Brain pericyte (primary cell): Measurements from ENCODE around the gene IPCEF1.

Experiments
- DNase-seq: peaks from one replicate; pipeline ENCODE4 v3.0.0-alpha.2; 2012; ENCODE audit warnings: low read depth, low spot score

Gene IPCEF1

DNA sequence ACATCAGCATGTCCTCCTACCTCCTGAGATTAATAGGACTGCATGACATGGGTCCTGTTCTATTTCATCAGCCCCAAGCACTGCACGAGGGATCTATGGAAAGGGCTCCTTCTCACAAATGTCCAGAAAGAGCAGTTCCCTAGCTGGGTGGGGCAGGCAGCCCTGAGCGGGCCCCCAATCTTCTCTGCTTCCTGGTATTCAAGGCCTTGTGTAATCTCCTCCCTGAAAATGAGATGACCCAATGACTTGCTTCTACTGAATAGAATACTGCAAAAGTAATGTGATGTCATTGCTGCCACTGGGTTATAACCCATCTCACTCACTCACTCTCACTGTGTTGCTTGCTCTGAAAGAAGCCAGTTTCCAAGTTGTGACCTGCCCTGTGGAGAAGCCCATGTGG lies 191.1 kb downstream of the IPCEF1 start:
- no peak for DNase-seq

DNA sequence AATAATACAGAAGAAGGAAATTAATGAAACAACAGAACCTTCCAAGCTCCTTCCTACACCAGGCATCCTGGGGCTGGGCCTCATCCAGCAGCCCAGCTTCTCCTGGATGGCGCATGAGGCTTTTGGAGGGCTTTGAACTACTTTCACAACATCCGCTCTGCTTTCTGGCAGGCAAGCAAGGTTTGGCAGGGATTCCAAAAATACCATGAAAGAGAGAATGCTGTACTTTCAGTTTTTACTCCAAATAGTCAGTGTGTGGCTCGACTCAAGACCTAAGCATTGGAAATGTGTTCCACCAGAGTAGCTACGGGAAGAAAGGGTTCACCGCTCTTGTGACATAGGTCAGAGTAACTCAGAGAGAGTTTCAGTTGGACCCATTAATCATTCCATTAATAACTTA lies 192.2 kb downstream of the IPCEF1 start:
- peak; percentile 20 for DNase-seq

DNA sequence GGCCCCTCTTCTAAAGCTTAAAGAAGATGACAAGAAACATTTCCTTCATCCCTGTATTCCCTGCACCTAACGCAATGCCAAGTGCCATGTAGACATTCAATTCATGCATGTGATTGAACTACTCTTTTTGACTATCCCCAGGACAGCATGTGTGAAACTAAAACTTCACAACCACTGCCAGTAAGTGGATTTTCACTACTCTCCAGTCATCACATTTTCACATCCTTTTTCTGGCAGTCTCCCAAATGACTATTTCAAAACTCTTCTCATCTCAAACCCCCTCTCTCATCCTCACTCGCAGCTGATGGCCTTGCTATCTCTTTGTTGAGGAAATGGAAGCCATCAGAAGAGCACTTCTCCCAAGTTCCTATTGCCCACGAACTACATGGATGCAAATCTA lies 194.9 kb downstream of the IPCEF1 start:
- no peak for DNase-seq

DNA sequence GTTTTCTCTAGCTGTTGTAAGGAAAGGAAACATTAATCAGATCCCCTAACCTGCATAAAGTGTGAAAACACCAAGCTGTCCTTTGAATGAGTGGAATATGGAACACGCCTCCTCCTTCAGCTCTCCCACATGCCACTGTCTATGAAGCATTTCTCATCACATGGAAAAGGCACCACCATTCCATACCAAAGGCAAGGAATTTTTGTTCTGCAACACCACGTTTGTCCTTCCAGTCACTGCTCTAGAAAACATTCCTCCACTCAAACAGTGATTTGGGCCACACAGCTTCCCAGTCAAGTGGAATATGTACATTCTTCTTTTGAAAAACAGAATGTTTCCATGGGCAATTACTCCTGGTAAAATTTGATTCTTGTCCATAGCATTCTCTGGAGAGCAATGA lies 197.5 kb downstream of the IPCEF1 start:
- no peak for DNase-seq

DNA sequence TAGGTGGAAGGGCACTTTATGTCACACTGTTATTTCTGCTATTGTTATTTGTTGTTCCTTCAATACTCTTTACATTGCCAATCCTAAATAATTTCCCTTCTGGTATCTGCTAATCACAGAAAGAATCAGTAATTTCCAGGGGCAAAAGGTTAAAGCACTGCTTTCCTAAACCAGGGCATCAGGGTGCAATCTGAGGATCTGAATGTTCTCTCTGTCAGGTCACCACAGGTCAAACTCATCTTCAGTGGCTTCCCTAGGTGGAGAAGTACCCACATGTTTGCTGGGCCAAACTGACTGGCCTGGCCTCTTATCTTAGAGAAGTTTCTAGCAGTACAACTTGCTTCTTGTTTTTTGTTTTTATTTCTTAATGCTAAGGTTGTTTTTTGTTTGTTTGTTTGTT lies 198.9 kb downstream of the IPCEF1 start:
- no peak for DNase-seq

DNA sequence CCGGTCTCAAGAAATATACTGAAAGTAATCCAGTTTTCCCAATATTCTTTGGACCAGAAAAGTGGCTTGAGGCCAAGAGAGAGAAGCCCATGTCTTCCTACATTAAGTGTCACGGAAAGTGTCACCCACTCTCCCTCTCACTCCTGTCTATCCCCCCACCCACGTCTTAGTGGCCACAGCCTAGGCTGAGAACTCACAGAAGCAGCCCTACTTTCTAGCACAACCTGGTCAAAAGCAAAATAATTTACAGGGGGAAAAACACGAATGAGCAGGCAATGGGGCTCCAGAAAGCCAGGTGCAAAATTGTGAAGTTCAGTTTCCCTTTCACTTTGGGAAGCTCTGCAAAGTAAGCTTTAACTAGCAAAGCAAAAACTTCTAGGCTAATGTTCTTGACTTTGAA lies 199.5 kb downstream of the IPCEF1 start:
- DNase-seq, result no peak

DNA sequence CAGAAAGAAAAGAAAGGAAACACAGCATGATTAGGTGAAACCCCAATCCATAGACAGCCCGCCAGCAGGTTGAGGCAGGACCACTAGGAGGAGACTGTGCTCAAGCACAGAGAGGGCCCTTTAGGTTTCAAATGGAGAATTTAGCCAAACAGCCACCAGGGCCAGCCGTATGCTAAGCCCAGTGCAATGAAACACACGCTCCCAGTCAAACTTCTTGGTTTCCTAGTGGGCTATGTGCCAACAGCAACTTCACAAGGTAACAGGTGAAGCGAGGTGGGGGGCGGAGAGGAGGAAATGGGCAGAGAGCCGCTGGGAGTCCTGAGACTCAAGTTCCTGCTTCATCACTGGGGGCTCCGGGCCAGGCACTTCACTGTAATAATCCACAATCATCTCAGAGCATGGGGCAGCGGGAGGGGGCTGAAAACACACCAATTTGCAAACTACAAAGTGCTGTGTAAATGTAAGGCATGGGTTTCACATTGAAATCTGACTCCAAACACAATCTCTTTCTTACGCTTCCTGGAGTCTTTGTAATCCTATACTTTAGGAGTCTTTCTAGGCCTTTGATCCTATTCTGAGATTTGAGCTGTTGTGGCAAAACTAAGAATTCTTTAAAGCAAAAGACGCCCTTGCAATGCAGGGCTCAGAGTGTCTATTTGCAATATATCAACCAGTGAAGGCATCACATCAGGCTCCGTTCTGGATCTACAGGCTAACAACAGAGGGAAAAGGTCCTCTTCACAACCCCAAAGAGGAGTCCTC lies 200.3 kb downstream of the IPCEF1 start:
- no peak for DNase-seq

DNA sequence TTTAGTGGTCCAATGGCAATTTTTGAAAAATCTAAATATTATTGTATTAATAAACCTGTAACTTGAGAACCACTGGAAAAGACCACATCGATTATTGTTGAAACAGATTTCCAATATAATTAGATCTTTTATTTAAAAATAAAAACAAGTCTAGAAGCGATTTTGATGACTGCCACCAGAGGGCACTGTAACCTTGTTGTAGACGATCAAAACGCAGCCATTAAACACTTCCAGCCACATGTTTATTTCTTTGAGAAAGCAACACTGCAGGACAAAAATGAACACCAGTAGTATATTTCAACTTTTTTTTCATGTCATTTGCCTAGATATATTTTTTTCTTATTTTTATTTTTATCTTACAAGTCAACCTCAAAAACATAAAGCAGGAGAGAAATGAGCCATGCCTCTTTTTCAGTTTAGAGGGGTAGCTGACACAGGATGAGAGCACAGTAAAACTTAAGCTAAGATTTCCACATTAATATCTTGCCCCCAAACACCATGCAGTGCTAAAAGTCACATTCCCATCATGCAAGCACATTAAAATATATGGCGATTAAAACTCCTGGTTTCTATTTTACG lies 202.1 kb downstream of the IPCEF1 start:
- peak; percentile 30 for DNase-seq

DNA sequence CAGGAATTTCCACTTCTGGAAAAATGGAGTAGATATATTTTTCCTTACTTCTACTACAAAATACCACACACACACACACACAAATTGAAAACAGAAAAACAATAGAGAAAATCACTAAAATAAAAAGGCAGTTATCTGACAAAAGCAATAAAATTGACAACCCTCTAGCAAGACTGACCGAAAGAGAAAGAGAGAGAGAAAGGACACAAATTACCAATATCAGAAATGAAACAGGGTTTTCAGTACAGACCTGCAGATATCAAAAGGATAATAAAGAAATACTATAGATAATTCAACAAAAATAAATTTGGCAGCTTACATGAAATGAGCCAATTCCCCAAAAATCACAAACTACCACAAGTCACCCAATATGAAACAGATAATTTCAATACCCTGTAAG lies 212.8 kb downstream of the IPCEF1 start:
- DNase-seq, result no peak

DNA sequence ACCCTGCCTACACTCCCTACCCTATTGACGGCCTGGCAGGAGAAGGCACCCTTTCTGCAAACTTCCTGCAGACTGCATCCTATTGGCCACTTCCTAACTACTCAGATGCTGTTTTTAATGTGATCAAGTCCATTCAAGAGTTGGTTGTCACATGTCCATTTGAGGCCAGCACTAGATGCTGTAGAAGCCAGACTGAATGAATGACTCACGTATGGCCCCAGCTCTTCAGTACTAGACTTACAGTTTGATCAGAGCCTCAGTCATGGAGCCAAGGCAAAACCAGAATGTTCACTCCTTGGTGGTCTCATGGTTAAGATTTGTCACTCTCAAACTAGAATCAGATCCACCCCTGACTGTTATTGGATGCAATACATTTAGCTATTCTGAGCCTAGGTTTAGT lies 215.9 kb downstream of the IPCEF1 start:
- no peak for DNase-seq

DNA sequence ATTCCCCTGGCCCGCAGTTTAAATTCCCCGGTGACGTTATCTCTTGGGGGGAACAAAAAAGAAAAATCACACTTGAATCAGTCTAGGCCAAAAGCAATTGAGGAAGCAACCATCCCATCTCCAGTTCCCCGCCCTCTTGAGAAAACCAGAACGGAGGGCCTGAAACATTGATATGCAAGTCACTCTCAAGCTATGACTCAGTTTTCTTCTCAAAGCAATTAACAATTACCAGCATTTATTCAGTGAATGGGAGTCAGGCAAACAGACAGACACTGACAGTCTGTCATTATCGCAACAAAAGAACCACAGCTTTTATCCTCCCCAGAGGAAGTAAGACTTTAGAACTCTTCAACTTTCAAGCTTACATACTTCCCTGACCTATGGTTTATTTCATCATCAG lies 216.7 kb downstream of the IPCEF1 start:
- no peak for DNase-seq

DNA sequence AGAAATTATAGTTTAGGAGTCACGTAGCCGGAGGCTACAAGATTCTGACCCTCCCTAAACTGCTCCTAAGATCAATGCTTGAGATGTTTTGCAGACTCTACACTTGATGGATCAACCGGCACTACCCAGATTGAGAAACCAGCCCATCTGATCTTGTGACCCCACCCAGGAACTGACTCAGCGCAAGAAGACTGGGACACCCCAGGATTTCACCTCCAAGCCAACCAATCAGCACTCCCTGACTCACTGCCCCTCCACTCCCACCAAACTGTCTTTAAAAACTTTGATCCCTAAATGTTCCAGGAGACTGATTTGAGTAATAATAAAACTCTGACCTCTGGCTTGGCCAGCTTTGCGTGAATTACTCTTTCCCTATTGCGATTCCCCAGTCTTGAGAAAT lies 217.8 kb downstream of the IPCEF1 start:
- DNase-seq, result no peak

DNA sequence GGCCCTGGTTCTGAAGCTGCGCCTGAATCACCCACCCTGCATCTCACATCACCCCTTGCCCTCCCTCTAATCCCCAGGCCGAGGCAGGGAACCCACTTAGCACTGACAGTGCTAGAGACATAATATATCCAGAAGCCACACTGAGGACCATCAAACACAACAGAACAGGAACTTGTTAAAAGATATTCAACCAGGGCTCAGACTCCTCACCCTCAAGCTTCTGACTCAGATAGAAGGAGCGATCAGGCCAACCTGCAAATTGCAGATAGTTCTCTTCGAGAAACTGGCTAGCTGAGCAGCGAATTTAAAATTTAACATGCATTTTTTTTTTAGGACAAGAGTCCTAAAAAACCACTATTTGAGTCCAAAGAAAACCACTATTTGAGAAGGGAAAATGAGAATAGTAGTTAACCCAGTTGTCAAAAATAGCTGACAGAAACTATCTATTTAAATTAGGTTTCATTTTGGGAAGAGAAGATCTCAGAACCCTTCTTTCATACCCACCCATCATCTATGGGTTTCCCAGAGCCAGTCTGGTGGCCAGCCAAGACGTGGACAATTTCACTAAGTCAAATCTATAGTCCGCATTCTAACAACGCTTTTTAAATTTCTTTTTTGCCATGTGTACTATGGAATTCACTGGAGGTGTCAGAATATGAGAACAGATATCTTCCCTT lies 222.0 kb downstream of the IPCEF1 start:
- DNase-seq, result no peak

DNA sequence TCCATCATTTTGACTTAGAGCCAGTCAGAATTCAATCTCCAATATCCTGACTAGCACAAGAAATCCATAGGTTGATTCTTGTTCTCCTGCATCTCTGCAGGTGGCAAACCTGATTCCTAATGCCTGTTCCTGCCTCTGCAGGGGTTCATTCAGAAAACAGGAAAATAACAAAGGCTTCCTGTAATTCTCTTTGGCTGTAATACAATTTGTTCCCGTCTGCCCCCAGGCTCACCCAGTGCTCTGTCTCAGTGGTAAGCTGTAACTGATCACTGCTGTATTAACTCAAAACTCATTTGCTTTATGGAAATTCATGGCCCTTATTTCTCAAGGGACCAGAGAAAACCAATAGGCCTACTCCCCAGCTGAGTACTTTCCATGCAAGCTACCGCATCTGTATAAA lies 228.9 kb downstream of the IPCEF1 start:
- peak; percentile 10 for DNase-seq

DNA sequence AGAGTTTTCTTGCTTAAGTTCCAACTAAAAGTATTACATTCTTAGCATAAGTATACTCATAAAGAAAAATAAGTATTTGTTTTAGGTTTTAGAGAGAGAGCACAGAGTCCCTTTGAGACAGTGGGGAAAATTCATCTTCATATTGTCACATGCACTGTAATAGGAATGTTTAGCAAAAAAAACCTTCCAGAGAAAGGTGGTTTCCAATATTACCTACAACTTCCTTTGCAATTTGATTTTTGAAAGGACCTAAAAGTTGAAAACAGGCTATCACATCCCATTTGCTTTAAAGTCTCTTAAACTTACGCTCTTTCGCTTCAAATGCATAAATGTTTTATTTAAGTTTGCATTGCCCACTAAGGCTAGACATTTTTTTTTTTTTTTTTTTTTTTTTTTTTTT lies 231.2 kb downstream of the IPCEF1 start:
- no peak for DNase-seq

DNA sequence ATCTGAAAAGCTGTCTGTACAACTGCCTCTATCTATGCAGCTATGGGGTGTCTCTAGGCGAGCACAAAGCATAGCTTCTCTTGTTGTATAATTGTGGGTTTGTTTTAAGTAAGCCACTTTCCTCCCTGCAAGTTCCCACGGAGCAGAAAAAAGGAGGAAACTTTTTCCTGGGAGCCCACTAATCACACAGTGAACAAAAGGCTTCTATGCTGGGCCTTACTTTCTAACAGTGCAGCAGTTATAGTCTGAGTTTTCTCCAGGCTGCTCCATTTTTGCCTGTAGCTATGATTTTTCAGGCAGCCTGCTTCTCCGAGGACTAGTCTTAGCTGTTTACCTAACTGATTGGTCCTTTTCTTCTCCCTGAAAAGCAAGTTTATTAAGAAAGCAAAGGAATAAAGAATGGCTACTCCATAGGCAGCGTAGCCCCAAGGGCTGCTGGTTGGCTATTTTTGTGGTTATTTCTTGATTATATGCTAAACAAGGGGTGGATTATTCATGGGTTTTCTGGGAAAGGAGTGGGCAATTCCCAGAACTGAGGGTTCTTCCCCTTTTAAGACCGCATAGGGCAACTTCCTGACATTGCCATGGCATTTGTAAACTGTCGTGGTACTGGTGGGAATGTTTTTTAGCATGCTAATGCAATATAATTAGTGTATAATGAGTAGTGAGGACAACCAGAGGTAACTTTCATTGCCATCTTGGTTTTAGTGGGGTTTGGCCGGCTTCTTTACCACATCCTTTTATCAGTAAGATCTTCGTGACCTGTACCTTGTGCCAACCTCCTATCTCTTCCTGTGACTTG lies 233.2 kb downstream of the IPCEF1 start:
- no peak for DNase-seq

DNA sequence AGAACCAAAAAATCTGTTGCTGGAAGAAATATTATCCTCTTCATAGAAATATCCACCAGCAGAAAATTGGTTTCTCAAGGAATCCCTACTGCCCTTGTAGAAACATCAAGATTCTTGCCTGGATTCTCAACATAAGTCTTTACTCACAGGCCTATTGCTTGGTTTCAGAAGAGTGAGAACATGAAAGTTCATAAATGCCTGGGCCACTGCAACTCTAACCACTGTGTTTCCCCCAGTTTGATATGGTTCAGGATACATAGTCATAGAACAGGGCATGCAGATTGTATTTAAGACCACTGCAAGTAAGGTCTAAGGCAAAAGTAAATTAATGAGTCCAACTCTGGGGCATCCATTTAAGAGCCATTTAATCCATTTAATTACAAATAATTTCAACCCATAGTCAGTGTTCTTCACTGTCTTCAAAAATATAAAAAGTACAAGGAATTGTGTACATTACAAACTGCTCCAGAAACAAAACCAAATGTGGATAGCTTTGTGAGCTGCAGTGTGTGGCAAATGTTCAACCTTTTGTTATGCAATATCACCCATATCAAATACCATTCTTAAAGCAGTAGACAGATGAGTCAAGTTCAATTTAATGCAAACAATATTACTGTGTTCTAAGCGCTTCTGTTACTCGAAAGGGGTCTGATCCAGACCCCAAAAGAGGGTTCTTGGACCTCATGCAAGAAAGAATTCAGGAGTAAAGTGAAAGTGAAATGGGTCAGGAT lies 234.2 kb downstream of the IPCEF1 start:
- DNase-seq, result no peak

DNA sequence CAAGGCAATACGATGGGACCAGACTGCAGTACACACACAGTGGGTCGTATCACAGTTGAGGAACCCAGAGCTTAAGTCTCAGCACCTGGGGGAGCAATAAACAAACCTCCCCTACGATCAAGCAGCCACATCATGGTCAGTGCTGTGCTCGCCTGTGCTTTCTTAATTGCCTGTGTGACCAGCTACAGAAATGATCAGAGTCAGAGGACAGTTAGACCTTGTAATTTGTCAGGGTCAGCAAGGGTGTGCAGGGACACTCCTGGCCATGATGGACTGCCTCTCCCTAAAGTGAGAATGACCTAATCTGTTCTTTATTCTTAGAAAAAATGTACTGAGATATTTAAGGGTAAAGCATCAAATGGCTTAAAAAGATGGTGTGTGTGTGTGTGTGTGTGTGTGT lies 239.1 kb downstream of the IPCEF1 start:
- DNase-seq, result no peak

DNA sequence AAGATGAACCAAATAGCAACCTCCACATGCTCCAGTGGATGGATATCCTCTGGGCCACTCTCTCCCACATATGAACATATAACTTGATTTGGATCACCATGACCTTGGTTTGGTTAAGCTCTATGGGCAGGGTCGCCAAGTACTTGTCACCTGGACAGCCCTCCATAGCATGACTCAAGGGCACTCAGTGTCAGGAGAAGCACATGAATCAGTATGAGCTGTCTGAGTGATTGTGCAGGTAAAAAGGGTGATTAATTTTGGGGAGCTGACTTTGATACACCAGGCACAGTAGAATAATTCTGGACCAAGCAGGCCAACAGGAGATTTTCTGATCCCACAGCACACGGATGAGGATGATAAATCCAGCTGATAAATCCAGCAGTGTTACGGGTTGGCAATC lies 243.2 kb downstream of the IPCEF1 start:
- no peak for DNase-seq

DNA sequence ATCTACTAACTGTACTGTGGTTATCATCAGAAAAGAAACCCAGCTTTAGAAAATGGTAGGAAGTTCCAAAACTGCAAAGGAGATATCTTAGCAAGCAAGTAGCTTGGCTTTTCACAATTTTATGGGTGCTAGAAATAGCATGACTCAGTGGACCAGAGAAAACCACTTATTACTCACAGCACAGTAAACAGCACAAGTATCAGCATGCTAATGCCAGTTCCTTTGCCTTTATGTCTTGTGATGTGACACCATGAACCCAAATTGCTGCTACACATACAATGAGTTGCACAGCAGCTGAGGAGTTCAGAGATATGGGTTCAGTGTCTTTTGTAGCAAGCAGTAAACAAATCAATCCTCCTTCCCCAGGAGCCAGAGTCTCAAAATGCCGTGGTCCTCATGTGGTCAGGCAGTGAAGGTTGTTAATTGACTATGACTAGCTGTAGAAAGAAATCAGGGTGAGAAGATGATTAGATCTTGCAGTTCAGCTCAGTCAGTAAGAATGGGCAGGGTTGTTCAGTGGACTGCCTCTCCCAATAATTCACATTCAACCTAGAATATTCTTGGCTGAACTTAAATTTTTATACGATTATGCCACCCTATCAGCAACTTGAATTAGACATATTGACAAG lies 244.3 kb downstream of the IPCEF1 start:
- DNase-seq, result no peak

DNA sequence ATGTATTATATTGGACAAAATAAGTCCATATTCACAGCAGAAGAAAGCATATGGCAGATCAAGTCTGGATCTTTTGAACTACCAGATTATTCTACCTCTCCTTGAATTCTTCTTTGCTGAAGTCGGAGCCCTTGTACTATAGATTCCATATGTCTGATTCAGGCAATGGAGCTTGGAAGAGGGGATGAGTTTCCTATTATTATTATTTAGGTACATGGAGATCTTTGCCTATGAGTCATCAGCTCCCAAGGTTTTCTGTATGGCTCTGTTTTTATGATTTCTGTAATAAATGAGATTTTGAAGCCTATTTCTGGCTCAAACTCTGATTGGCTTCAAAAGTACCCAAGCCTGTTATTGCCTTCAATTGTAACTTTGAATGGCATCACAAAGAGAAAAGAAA lies 245.6 kb downstream of the IPCEF1 start:
- DNase-seq, result no peak
